RWPE1 (cell line): ENCODE measurements around the gene RNF38.
"Not testable (repeated sequence)": the region's sequence is repeated elsewhere in the genome, so short reads cannot be mapped to it uniquely, and the experiment has no call there.

ENCODE experiments used
- CTCF ChIA-PET: fragments of 350-600 bp; sonication (Branson Sonifier 250); formaldehyde crosslinking; extraction: SDS; loops from one replicate; lab custom pipeline; 2021; lab: Yijun Ruan, JAX
- POLR2A ChIA-PET: fragments of 400-600 bp; formaldehyde crosslinking; extraction: SDS; loops from one replicate; lab custom pipeline; 2020; ENCODE audit warnings: antibody characterized with exemption; ENCODE audit not compliant: low non-redundant PET; lab: Yijun Ruan, JAX
- DNase-seq: peaks from one replicate; pipeline ENCODE4 v3.0.0; 2012; ENCODE audit warnings: low spot score
- H3K27ac ChIP-seq: fragments of 450-650 bp; 2 replicates; pipeline ENCODE4 v1.5.1; 2017
- CTCF ChIP-seq: fragments of 450-650 bp; conservative IDR thresholded peaks from 2 replicates; pipeline ENCODE4 v1.5.1; 2017; ENCODE audit warnings: low read depth, mild to moderate bottlenecking

RNF38 gene

GRCh38 chr9:36400332-36401163, 479 bp upstream of the RNF38 start:
- peak overlapping the region; percentile 98 for H3K27ac ChIP-seq
- ChIA-PET CTCF (no interaction called here), POLR2A (no interaction called here)
- peak; percentile 99 for DNase-seq
- TF ChIP-seq CTCF: no peak

GRCh38 chr9:36398745-36399144, 1.3 kb downstream of the RNF38 start:
- no peak overlapping the region for H3K27ac ChIP-seq
- CTCF ChIA-PET: no interaction called here
- peak; percentile 27 for DNase-seq
- POLR2A ChIA-PET: no interaction called here
- no peak for TF ChIP-seq CTCF

- DNase-seq: no peak
- no peak for TF ChIP-seq CTCF
- CTCF ChIA-PET: no interaction called here
- no peak overlapping the region for H3K27ac ChIP-seq
- POLR2A ChIA-PET: interaction anchor here (0.7 kb wide), 1 partner anchor 11 kb away, joined by 3 read pairs; no protein-coding TSS in a partner anchor
These were observed 3.1 kb downstream of the RNF38 start for GRCh38 chr9:36396985-36397384.

GRCh38 chr9:36392489-36392888, 7.6 kb downstream of the RNF38 start:
- POLR2A ChIA-PET: no interaction called here
- H3K27ac ChIP-seq: no peak overlapping the region
- DNase-seq: no peak
- CTCF ChIA-PET: interaction anchor here (0.6 kb wide), 1 partner anchor 69 kb away, joined by 4 read pairs; no protein-coding TSS in a partner anchor
- TF ChIP-seq CTCF: no peak

GRCh38 chr9:36389590-36389989, 10.5 kb downstream of the RNF38 start:
- ChIA-PET POLR2A (no interaction called here), CTCF (interaction anchor here (0.7 kb wide), 1 partner anchor 332 kb away, joined by 3 read pairs; no protein-coding TSS in a partner anchor)
- DNase-seq: no peak
- H3K27ac ChIP-seq: no peak overlapping the region
- no peak for TF ChIP-seq CTCF

- peak; percentile 12 for DNase-seq
- POLR2A ChIA-PET: interaction anchor here (0.6 kb wide), 1 partner anchor 10 kb away, joined by 3 read pairs; no protein-coding TSS in a partner anchor
- CTCF ChIA-PET, H3K27ac ChIP-seq: not testable (repeated sequence)
These were observed 13.6 kb downstream of the RNF38 start for GRCh38 chr9:36386396-36386965.

GRCh38 chr9:36382484-36382883, 17.6 kb downstream of the RNF38 start:
- POLR2A ChIA-PET: no interaction called here
- H3K27ac ChIP-seq: no peak overlapping the region
- no peak for TF ChIP-seq CTCF
- DNase-seq: no peak
- CTCF ChIA-PET: no interaction called here
